OCI-LY3 (cell line): Measurements from ENCODE around the gene HTR7.

Source experiments
- H2AFZ ChIP-seq: fragments of 200-600, 300-600 bp; shearing (Covaris generic); 2 replicates; pipeline ENCODE4 v1.6.0; 2014; ENCODE audit warnings: antibody characterized with exemption, low read depth, low read length
- H3K27ac ChIP-seq: fragments of 200-600, 300-600 bp; sonication (generic); 2 replicates; pipeline ENCODE4 v1.5.1; 2014; ENCODE audit warnings: mild to moderate bottlenecking, low read length, moderate library complexity, mixed read lengths
- H3K27me3 ChIP-seq: fragments of 200-600, 300-600 bp; sonication (generic); 2 replicates; pipeline ENCODE4 v1.6.1; 2014; ENCODE audit warnings: low read depth, low read length, mixed read lengths
- H3K36me3 ChIP-seq: fragments of 200-600, 300-600 bp; sonication (generic); replicated peaks from 2 replicates; pipeline ENCODE3; 2014; ENCODE audit warnings: low read depth, low read length, mixed read lengths
- H3K4me1 ChIP-seq: fragments of 300-600, 200-600 bp; sonication (generic); 2 replicates; pipeline ENCODE4 v1.6.1; 2014; ENCODE audit warnings: low read length, mixed read lengths
- H3K4me2 ChIP-seq: fragments of 200-600, 300-600 bp; sonication (generic); 2 replicates; pipeline ENCODE4 v1.6.1; 2014; ENCODE audit warnings: low read length, mixed read lengths
- H3K4me3 ChIP-seq: fragments of 300-600, 200-600 bp; sonication (generic); 2 replicates; pipeline ENCODE4 v1.5.1; 2014; ENCODE audit warnings: antibody characterized with exemption, mild to moderate bottlenecking, low read length, moderate library complexity
- H3K79me2 ChIP-seq: fragments of 300-600, 200-600 bp; shearing (Covaris generic); 2 replicates; pipeline ENCODE4 v1.6.1; 2014; ENCODE audit warnings: mild to moderate bottlenecking, low read length, mixed read lengths
- H3K9ac ChIP-seq: fragments of 300-600, 200-600 bp; shearing (Covaris generic); 2 replicates; pipeline ENCODE4 v1.6.0; 2014; ENCODE audit warnings: mild to moderate bottlenecking, low read length, moderate library complexity
- H3K9me3 ChIP-seq: fragments of 200-600, 300-600 bp; shearing (Covaris generic); 2 replicates; pipeline ENCODE4 v1.6.1; 2014; ENCODE audit warnings: low read length, mixed read lengths; ENCODE audit not compliant: insufficient read depth
- H4K20me1 ChIP-seq: fragments of 200-600, 300-600 bp; sonication (generic); 2 replicates; pipeline ENCODE4 v1.6.1; 2016; ENCODE audit warnings: low read length, mixed read lengths; ENCODE audit not compliant: insufficient read depth
- CTCF ChIP-seq: fragments of 200-600, 300-600 bp; sonication (generic); IDR thresholded peaks from 2 replicates; pipeline ENCODE4 v1.5.1; 2014; ENCODE audit warnings: antibody characterized with exemption, low read length, low read depth
- EZH2phosphoT487 ChIP-seq: fragments of 200-600 bp; shearing (Covaris generic); IDR thresholded peaks from 2 replicates; pipeline ENCODE4 v1.6.1; 2018; ENCODE audit warnings: antibody characterized with exemption, mixed run types, low read depth

Gene HTR7

GRCh38 chr10:90740265-90740664 is 117.6 kb downstream of the HTR7 start:
- Histone ChIP-seq H4K20me1 (no peaks in the 10 kb centered on the region), H3K4me2 (no peak overlapping the region), H3K27me3 (no peaks in the 10 kb centered on the region), H3K79me2 (no peaks in the 10 kb centered on the region), H3K27ac (no peak overlapping the region), H3K9ac (no peak overlapping the region), H3K9me3 (no peaks in the 10 kb centered on the region), H3K4me1 (no peaks in the 10 kb centered on the region; the same call in 1 of the 2 replicates), H3K4me3 (no peak overlapping the region), H2AFZ (no peak overlapping the region), H3K36me3 (no peaks in the 10 kb centered on the region)
- TF ChIP-seq CTCF (no peak), EZH2phosphoT487 (no peak)

- Histone ChIP-seq H3K4me1 (no peaks in the 10 kb centered on the region), H3K27me3 (no peaks in the 10 kb centered on the region), H3K4me2 (no peak overlapping the region), H3K36me3 (no peaks in the 10 kb centered on the region), H3K4me3 (no peak overlapping the region), H3K9me3 (no peaks in the 10 kb centered on the region), H4K20me1 (no peaks in the 10 kb centered on the region), H2AFZ (no peak overlapping the region), H3K79me2 (no peaks in the 10 kb centered on the region), H3K9ac (no peak overlapping the region), H3K27ac (no peak overlapping the region)
- no peak for TF ChIP-seq EZH2phosphoT487
- no peak for TF ChIP-seq CTCF
Observed at GRCh38 chr10:90738885-90739284, 119.0 kb downstream of the HTR7 start.

- Histone ChIP-seq H3K36me3 (no peaks in the 10 kb centered on the region), H3K9me3 (no peaks in the 10 kb centered on the region), H3K79me2 (no peaks in the 10 kb centered on the region), H3K4me3 (no peak overlapping the region), H3K4me2 (no peak overlapping the region), H3K27me3 (no peaks in the 10 kb centered on the region), H4K20me1 (no peaks in the 10 kb centered on the region), H2AFZ (no peak overlapping the region), H3K4me1 (peaks cover 18% of the 10 kb centered on the region), H3K9ac (no peak overlapping the region), H3K27ac (no peak overlapping the region)
- no peak for TF ChIP-seq EZH2phosphoT487
- TF ChIP-seq CTCF = no peak
Observed at GRCh38 chr10:90734415-90734814, 123.4 kb downstream of the HTR7 start.

GRCh38 chr10:90732581-90732980 is 125.3 kb downstream of the HTR7 start:
- H3K27ac ChIP-seq = peak overlapping the region; percentile 21; the same call in 1 of the 2 replicates
- no peak overlapping the region for H3K9ac ChIP-seq

More at GRCh38 chr10:90732581-90732980, 125.3 kb downstream of the HTR7 start:
- Histone ChIP-seq H3K36me3 (no peaks in the 10 kb centered on the region), H3K4me3 (peak overlapping the region; percentile 38), H3K27me3 (no peaks in the 10 kb centered on the region), H2AFZ (peak overlapping the region; percentile 79), H3K79me2 (no peaks in the 10 kb centered on the region), H3K4me1 (peaks cover 18% of the 10 kb centered on the region), H4K20me1 (no peaks in the 10 kb centered on the region), H3K4me2 (peak overlapping the region; percentile 62), H3K9me3 (no peaks in the 10 kb centered on the region)
- TF ChIP-seq EZH2phosphoT487 (no peak), CTCF (no peak)
